OCI-M2 (cell line): ENCODE data around the gene ARHGAP26.
"Not testable (repeated sequence)": the region's sequence is repeated elsewhere in the genome, so short reads cannot be mapped to it uniquely, and the experiment has no call there.

ENCODE experiments used
- DNase-seq: peaks from one replicate; lab custom pipeline; 2025; ENCODE audit not compliant: unreplicated experiment; lab: John Stamatoyannopoulos, UW

ARHGAP26 gene

DNA sequence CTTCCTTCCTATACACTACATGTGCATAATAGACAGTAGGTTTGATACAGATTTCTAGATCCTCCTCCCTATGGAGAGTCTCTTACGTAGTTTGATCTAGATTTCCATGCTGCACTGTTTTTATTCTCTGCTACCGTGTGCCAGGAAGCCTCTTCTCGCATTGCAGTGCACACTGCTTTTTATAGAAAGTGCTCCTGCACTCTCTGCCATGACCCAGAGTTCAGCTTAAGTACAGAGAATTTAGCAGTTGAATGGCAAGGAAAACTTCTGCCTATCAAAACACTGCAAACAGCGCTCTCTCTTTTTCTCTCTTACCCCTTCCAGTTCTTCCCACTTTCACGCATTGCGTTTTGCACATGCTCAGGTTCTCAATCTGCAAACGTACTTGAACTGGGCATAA lies 187.4 kb downstream of the ARHGAP26 start:
- DNase-seq, result no peak

DNA sequence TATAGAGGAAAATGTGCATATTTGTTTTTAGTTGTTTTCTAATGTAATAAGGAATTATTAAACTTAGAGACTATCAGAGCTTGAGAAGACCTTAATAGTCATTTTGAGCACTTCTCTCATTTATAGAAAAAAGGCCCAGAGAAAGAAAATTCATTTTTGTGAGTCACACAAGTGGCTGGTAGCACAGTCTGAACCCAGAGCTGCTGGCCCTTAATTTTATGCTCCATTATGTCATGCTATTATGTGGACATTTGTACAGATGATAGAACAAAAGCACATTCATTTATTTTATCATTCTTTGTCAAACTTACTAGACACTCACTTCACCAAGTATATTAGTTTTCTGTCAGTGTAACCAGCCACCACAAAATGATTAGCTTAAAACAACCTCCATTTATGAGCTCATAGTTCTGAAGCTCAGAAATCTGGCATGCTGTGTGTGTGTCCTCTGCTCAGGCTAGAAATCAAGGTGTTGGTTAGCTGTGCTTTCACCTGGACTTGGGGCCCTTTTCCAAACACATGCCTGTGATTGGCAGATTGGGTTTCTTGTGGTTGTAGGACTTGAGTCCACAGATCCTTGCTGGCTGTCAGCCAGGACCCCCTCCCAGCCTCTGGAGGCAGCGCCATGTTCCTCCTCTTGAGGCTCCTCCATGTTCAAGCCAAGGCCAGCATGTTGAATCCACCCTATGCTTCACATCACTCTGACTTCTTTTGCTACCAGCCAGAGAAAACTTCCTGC lies 188.9 kb downstream of the ARHGAP26 start:
- no peak for DNase-seq

DNA sequence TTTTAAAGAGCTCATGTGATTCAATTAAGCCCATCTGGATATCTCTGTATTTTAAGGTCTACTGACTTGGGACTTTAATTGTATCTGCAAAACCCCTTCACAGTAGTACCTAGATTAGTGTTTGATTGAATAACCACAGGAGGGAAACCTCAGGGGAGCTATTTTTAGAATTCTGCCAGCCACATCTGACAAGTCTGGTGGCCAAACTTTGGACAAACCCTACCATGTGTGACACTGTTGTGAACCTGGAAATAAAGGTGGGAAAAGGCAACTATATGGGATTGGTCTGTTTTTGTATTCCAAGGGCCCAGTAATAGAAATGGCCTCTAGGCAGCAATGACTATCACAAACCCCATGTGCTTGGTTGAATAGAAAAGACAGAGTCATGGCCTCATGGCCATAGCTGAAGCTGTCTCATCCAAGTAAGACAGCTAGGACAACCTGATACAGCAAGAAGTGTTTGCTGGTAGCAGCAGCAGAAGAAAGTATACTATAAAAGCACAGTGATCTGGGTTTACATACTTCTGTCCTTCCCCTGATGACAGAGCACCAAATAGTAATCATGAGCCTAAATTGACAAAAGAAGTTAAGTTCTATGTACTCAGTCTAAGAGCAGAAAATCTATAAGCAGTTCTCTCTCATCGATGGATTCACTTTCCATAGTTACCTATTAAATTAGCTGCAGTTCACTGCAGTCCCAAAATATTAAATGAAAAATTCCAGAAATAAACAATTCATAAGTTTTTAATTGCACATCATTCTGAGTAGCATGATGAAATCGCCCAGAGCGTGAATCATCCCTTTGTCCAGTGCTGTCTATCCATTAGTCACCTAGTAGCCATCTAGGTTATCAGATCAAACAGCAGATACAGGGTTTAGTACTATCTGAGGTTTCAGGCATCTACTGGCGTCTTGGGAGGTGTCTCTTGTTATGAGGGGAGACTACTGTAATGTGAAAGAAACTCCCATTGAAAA lies 189.8 kb downstream of the ARHGAP26 start:
- DNase-seq, result no peak

DNA sequence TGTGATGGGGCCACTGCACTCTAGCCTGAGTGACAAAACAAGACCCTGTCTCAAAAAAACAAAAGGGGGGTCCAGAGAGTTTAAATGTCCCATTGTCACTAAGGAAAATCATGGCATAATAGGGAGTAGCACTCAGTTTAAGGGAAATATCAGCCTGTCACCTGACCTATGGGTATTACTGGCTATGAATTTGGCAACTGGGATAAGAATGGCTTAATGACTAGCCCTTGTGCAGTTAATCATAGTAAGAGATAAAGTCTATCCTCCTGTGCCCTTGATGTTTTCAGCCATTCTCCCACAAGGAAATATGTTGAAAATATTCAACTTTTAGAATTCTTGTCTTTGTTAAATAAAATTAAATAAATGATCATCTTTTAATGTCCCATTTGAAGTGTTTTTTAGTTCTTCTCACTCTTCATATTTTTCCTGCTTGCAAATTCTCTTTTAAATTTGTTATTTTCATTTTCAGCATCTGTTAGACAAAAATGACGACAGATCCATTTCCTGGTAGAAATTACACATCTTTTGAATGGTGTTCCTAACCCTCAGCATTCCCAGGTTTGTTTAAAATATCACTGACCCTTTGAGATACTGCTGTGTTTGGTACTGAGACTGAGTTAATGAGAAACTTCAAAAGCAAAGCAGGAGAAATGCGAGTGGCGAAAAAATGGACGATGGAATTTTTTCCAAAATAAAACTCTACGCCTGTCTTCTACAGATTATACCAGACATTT lies 191.4 kb downstream of the ARHGAP26 start:
- no peak for DNase-seq

DNA sequence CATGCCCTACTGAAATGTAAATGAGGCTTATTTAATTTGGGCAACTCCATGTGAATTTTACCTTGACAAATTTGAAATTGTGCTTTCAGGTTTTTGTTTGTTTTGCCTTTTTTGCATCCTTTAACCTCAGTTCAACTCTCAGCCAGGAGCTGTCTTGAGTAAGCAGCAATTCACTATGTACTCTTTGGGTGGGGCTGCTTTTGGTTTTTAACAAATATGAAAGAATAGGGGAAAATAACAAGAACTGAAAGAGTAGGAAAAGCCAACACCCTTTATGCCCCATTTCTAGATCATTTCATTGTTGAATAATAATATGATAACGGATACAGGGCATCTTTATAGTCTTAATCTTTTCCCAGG lies 192.0 kb downstream of the ARHGAP26 start:
- no peak for DNase-seq

DNA sequence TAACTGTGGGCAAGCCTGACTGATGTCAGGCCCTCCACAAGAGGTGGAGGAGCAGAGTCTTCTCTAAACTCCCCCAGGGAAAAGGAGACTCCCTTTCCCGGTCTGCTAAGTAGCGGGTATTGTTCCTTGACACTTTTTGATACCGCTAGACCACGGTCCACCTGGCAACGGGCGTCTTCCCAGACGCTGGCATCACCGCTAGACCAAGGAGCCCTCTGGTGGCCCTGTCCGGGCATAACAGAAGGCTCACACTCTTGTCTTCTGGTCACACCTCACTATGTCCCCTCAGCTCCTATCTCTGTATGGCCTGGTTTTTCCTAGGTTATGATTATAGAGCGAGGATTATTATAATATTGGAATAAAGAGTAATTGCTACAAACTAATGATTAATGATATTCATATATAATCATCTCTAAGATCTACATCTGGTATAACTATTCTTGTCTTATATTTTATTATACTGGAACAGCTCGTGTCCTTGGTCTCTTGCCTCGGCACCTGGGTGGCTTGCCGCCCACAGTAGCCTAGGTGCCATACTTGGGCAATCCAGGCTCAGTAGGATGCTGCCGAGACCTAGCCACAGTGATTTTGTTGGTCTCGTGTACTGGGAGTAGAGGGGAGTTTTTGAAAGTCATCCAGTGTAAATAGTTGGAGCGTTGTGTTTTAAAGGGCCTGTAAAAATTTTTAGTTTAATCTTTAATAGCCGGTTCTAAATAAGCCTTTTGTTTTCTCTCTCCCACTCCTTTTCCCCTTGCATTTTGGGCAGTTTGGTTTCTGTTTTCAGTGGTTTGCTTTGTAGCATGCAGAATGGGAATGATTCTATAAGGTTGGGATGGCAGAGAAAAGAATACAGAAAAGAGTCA lies 195.3 kb downstream of the ARHGAP26 start:
- DNase-seq, result not testable (repeated sequence)

DNA sequence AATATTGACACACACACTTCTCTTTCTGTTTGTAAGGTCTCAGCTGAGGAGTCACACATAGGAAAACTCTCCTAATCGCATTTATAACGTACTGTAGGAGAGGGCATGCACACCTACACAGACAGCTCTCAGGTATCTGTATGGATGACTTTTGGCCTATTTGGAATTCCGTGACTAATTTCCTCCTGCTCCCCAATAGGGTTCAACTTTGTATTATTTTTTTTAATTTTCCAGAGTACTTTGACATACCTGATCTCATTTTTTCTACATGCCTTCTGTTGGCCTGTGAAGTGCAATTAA lies 195.9 kb downstream of the ARHGAP26 start:
- DNase-seq, result no peak

DNA sequence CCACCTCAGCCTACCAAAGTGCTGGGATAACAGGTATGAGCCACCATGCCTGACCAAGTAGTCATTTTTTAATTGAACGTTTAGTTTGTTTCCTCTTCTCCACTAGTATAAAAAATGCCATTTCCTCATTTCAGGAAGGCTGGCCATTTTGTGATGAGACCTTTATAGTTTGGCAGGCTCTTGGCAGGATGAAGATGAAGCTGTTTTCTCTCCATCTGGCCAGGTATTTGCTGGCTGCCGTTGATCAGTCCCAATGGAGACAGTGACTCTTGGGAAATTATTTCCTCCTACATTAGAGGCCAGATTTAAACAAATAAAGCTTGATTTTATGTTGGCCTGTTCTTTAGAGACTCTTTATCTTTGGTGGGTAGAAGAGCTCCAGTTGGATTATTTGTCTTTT lies 199.0 kb downstream of the ARHGAP26 start:
- DNase-seq, result no peak

DNA sequence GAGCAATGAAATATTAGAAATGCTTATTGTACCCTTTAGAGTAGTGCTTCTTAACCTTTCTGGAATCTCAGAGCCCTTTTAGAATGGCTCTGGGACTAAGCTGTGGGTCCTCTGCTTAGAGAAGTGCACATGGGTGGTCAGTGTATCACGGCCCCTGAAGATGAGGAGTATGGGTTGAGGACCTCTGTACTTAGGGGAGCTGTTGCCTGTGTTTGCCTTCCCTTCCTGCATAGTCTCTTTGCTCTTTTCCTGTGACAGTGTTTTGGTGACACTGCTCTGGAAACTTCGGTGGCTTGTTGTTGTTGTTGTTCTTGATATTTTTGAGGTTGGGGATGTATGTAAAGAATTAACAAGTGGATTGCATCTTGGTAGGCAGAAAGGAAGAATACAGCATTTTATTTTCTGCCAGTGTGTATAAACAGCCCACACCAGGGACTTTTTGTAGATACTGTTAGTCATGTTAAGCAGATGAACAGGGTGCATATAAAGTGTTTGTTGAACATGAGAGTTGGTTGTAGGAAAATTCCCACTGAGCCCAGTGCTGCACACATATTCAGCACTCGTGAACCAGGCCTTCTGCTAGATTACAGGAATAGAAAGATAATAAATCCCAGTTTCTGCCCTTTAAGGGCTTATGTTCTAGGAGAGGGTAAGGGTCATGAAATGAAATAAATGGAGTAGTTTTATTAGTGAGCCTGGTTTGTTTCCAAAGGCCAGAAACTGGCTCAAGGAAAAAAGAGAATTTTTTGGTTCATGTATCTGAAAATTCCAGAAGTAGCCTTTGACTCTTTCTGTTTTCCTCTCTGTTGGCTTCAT lies 199.7 kb downstream of the ARHGAP26 start:
- DNase-seq, result no peak

DNA sequence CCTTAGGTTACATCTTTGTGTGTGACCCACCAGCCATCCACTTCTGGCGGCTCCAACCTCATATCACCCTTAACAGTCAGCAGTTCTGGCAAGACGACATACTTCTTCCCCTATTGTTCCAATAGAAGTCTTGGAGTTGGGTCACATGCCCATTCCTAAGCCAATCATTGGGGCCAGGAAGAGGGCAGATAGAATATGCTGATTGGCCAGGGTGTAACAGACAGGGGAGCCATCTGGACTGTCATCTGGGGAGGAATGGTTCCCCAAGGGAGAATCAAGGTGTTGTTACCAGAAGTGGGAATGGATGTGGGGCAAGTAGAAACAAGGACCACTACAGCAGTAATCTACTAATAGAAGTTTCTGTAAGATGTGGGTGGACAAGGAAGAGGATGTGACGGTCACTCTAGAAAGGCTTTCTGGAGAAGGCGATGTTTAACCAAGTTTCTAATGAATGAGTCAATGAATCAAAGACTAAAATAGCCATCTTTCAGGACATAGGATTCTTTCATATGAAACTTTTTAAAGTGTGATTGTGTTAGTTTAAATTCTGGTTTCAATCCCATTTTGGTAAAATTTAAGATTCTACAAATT lies 200.4 kb downstream of the ARHGAP26 start:
- DNase-seq, result no peak

DNA sequence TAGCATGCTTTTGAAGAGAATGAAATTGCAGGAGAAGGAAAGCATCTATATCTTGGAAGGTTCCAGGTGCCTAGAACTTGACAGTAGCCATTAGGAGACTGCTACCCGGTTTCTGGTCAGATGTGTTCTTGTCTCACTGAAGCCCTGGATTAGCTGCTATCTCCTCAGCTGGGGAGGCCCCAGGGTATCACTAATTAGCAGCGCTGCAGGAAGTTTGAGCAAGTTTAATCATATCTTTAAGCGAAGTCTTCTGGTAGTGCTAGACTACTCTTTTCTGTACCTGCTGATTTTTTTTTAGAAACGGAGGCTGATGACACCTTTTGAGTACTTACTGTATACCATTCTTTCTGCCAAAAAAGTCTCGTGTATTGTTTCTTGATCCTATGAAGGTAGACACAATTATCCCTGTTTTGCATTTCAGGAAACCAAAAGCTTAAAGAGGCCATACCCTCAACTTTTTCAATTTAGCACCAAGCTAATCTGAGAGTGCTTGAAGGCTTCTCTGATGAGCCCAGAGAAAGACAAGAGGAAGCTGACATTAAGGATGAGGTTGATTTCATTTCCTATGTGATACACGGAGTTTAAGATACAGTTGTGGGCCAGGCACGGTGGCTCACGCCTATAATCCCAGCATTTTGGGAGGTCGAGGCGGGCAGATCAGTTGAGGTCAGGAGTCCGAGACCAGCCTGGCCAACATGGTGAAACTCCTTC lies 201.3 kb downstream of the ARHGAP26 start:
- no peak for DNase-seq

DNA sequence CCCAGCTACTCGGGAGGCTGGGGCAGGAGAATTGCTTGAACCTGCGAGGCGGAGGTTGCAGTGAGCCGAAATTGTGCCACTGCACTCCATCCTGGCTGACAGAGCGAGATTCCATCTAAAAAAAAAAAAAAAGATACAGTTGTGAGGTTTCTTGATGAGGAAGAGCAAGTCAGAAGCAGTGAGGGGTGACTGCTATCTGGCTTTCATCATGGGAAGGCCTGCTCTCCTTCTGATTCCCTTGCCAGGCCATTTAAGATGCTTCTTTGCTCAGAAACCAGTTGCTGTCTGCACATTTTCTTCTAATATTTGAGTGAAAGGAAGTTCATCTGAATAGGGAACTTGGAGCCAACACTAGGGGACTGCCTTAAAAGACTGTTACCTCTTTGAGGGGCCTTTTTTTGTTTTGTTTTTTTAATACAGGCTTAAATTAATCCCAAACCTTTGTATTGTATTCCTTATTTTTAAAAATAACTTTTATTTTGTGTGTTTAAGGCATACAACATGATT lies 201.9 kb downstream of the ARHGAP26 start:
- no peak for DNase-seq

DNA sequence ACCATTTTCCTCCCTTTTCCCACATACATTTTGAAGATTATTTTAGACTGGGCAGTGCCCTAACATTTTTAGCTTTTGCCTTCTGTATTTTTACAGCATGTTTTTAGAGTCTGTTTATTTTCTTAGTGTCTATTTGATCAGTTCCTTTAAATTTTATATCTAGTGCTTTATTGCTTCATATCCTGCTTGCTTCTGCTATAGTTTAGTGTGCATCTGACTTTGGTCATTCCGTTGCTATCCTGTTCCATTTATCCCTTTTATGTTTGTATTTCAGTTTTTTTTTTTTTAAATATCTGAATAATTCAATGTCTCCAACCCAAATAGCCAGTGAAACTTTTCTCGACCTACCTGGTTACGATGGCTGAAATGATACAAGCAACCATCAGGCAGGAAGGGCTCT lies 203.8 kb downstream of the ARHGAP26 start:
- DNase-seq, result no peak

DNA sequence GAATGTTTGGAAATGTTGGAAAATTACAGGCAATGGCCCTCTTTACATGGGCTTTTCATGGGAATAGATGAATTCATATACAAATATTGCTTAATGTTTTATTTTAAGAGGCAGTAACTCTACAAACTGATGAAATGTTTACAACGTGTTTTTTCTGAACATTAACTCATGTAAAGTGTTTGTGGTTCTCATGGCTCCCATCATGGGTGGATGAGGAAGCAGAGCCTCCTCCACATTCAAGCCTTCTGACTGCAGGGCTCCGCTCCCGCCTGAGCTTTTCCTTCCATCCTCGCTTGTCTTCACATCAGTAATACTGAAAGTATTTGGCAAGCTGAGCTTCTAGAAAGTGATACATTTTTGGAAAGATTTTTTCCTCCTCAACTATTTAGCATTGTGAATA lies 204.2 kb downstream of the ARHGAP26 start:
- no peak for DNase-seq

DNA sequence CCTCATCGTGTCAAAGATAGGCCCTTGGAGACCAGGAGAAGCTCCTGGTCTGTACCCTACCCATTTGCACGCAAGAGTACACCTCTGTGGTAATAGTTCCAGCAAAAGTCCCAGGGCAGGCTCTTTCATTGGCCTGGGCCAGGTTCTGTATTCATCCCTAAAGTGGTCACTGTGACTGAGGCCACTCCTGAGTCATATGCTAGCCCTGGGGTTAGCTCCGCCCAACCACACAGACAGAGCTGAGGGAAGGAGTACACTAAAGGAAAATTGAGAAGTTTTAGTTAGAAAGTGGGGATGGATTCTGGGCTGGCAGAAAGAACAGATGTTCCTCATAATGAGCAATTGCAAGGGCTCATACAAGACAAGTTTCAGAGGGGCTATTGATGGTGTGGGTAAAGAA lies 206.7 kb downstream of the ARHGAP26 start:
- no peak for DNase-seq

DNA sequence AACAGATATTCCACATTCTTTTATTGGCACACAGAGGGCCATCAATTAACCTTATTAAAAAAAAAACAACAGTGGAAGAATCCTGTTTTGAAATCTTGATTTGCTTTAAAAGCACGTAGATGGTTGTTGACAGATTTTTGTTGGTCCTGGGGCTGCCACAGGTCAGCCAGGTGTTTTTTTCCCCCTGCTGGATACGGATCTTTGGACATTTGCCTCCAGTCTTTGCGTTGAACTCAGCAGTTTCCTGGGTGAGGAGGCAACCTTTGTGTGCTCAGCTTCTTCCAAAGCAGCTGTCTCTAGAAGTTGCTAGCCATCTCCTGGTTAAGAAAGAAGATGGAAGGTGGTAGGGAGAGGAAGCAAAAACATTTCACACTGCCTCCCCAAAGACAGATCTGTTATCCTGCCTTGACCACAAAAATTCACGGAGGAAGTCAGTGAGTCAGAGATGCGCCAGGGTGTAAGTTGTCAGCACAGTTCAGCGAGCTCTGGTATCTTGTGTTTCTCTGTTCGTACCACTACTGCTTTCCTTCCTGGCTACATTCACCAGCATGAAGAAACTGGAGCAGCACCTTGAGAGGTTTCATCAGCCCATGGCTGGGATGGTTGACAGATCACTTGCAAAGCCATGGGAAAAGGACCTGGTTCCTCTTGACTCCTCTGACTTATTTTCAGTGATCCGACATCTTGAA lies 207.3 kb downstream of the ARHGAP26 start:
- no peak for DNase-seq

DNA sequence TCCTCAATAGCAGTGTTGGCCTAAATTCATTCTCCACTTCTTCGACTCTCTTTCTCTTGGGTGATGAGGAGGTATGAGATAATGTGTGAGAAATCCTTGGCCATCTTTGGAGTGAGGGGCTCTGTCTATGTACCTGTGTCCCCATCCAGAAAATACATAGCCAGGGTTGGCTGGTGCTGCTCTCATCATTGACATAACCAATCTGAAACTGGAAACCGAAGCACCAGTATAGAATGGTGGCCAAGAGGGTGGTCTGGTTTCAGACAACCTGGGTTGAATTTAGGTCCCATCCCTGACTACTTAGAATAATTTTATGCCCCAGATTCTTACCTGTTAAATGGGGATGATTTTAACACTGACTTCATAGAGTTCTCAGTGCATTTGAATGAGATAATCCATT lies 208.1 kb downstream of the ARHGAP26 start:
- DNase-seq, result no peak

DNA sequence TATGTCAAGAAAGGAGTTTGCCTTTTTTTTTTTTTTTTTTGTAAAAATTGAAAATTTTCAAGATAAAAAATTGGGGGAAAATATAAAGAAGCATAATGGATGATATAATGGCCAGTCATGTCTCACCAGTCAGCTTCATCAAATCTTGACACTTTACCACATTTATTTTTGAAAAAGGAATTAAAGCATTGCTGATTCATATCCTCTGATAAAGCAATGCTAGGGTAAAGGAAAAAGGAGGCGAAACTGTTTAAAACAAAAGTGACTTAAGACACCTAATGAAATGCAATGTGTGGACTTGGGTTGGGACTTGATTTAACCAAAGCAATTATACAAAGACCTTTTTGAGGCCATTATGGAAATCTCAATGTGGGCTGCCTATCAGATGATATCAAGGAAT lies 208.5 kb downstream of the ARHGAP26 start:
- no peak for DNase-seq
